Skin of body (tissue), 3 donors: Measurements from ENCODE around the gene BRAT1. TPM values are rescaled to one million over a fixed set of nuclear protein-coding genes. Genes with fewer than 3 reads are reported as not detected.

ENCODE experiments used
- DNase-seq: peaks from one replicate; lab custom pipeline; 2025; lab: John Stamatoyannopoulos, UW
- small RNA-seq: library from RNA; depleted of rRNA; stranded (forward); fragments of <200 nt; gene quantifications from one replicate; pipeline ENCODE3, GENCODE V24; 2014; ENCODE audit warnings: low replicate concordance
- total RNA-seq: library from RNA; depleted of rRNA; stranded (reverse); fragments of >200 nt; gene quantifications from one replicate; pipeline ENCODE4 v1.2.3, GENCODE V29; 2014

Gene BRAT1
- total RNA-seq, 1 donor from 2014 or later: 17.4 TPM

- peak; percentile 70 for DNase-seq
These were observed 57.6 kb downstream of the BRAT1 start for GRCh38 chr7:2497500-2498336.

- no peak for DNase-seq
These were observed 58.3 kb downstream of the BRAT1 start for GRCh38 chr7:2497065-2497464.

GRCh38 chr7:2496375-2496774, 58.9 kb downstream of the BRAT1 start:
- DNase-seq: no peak

- DNase-seq: peak; percentile 41
These were observed 59.7 kb downstream of the BRAT1 start for GRCh38 chr7:2495418-2496299.

GRCh38 chr7:2494191-2495130, 60.9 kb downstream of the BRAT1 start:
- DNase-seq: no peak

- DNase-seq: no peak
These were observed 61.8 kb downstream of the BRAT1 start for GRCh38 chr7:2493205-2494164.

- DNase-seq: no peak
These were observed 63.3 kb downstream of the BRAT1 start for GRCh38 chr7:2492038-2492437.

- DNase-seq: no peak
These were observed 65.1 kb downstream of the BRAT1 start for GRCh38 chr7:2490181-2490651.

- DNase-seq: no peak
These were observed 66.6 kb downstream of the BRAT1 start for GRCh38 chr7:2488681-2489080.

- no peak for DNase-seq
These were observed 67.1 kb downstream of the BRAT1 start for GRCh38 chr7:2488272-2488645.

Small RNA genes within 50 kb of the gene (small RNA-seq; reads per million reads assigned to genes)
- not detected for gene MIR4648

Other genes with a start within 250 kb of the BRAT1 start
- 15.1 TPM for gene SNX8, start 241.1 kb downstream of the BRAT1 start, total RNA-seq
- 108 TPM for gene EIF3B, start 200.7 kb downstream of the BRAT1 start, total RNA-seq
- 3.7 TPM for gene CHST12, start 151.9 kb downstream of the BRAT1 start, total RNA-seq
- gene GRIFIN, start 79.1 kb downstream of the BRAT1 start, total RNA-seq: not detected
- gene LFNG, start 35.8 kb downstream of the BRAT1 start, total RNA-seq: 27.0 TPM
- gene IQCE, start 3.5 kb upstream of the BRAT1 start, total RNA-seq: 8.0 TPM
- 28.3 TPM for gene TTYH3, start 76.5 kb upstream of the BRAT1 start, total RNA-seq
- 0.30 TPM for gene AMZ1, start 132.7 kb upstream of the BRAT1 start, total RNA-seq